ENCODE measurements around the gene DPYSL4.

Gene DPYSL4

GRCh38 chr10:132248455-132249225 lies 61.9 kb downstream of the DPYSL4 start:
- peak; percentile 19 for DNase-seq (ENCODE audit: low read depth)
- peak overlapping the region; percentile 96 for H3K4me3 ChIP-seq (ENCODE audit: low read depth, low read length)
- no peak for TF ChIP-seq CTCF (IDR thresholded peaks at IDR 0.05; ENCODE audit: control insufficient read depth, extremely low read depth, insufficient read depth)

- DNase-seq (ENCODE audit: low read depth): no peak
- H3K4me3 ChIP-seq (ENCODE audit: low read depth, low read length): no peak overlapping the region
- TF ChIP-seq CTCF (IDR thresholded peaks at IDR 0.05; ENCODE audit: control insufficient read depth, extremely low read depth, insufficient read depth): no peak
Observed at GRCh38 chr10:132249226-132249724, 62.5 kb downstream of the DPYSL4 start.

- H3K4me3 ChIP-seq (ENCODE audit: low read depth, low read length): no peak overlapping the region
- TF ChIP-seq CTCF (IDR thresholded peaks at IDR 0.05; ENCODE audit: control insufficient read depth, extremely low read depth, insufficient read depth): no peak
- DNase-seq (ENCODE audit: low read depth): no peak
Observed at GRCh38 chr10:132249824-132250375, 63.2 kb downstream of the DPYSL4 start.

GRCh38 chr10:132250481-132251475 lies 64.0 kb downstream of the DPYSL4 start:
- DNase-seq (ENCODE audit: low read depth): no peak
- no peak overlapping the region for H3K4me3 ChIP-seq (ENCODE audit: low read depth, low read length)
- no peak for TF ChIP-seq CTCF (IDR thresholded peaks at IDR 0.05; ENCODE audit: control insufficient read depth, extremely low read depth, insufficient read depth)

- H3K4me3 ChIP-seq (ENCODE audit: low read depth, low read length): no peak overlapping the region
- DNase-seq (ENCODE audit: low read depth): no peak
- no peak for TF ChIP-seq CTCF (IDR thresholded peaks at IDR 0.05; ENCODE audit: control insufficient read depth, extremely low read depth, insufficient read depth)
Observed at GRCh38 chr10:132251928-132252327, 65.2 kb downstream of the DPYSL4 start.

DNA sequence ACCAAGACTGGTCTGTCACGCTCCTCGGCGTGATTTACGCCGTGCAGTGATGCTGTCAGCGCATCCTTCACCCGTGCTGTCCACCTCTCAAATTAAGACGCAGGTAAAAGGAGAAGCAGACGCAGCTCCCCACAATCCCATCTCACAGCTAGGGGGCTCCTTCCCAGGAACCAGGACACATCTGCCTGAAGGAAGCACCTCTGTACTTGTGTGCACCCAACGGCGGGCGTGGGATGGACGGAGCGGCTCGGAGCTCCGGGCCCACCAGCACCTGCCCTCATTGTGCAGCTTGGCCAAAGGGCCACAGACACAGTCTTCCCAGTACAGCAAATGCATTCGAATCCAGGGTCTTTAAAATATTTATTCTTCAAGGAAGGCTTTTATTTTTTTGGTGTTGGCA lies 65.7 kb downstream of the DPYSL4 start:
- no peak for DNase-seq (ENCODE audit: low read depth)
- no peak for TF ChIP-seq CTCF (IDR thresholded peaks at IDR 0.05; ENCODE audit: control insufficient read depth, extremely low read depth, insufficient read depth)
- no peak overlapping the region for H3K4me3 ChIP-seq (ENCODE audit: low read depth, low read length)

Measured in LNCaP clone FGC (cell line).